Tibial artery (tissue), 4 donors: ENCODE data around the gene ACP2.

Experiments used
- DNase-seq, 2 donors: peaks; one replicate each; pipeline ENCODE4 v3.0.0-alpha.2; 2019
- H3K27ac ChIP-seq, 2 donors: fragments of 200-600 bp; sonication (generic) in 1 of 2; 1 replicate in 1 of 2; 2 replicates in 1 of 2; pipeline ENCODE4 v1.5.1; 2018 to 2019; ENCODE audit warnings: mild to moderate bottlenecking in 1 of 2
- H3K27me3 ChIP-seq, 2 donors: fragments of 200-600 bp; sonication (generic) in 1 of 2; one replicate each; pipeline versions ENCODE4 v1.5.1 to v1.6.0; 2016 to 2019
- H3K36me3 ChIP-seq, 3 donors: fragments of 200-600 bp; sonication (generic) in 2 of 3; one replicate each; pipeline ENCODE4 v1.5.1; 2016 to 2019; ENCODE audit warnings: mild to moderate bottlenecking in 2 of 3
- H3K4me1 ChIP-seq, 4 donors: fragments of 200-600 bp; sonication (generic) in 2 of 4; 1 replicate in 3 of 4; 2 replicates in 1 of 4; pipeline ENCODE4 v1.5.1; 2016 to 2019
- H3K4me3 ChIP-seq, 2 donors: fragments of 200-600 bp; sonication (generic) in 1 of 2; 1 replicate in 1 of 2; 2 replicates in 1 of 2; pipeline ENCODE4 v1.5.1; 2018 to 2019; ENCODE audit warnings: mild to moderate bottlenecking in 2 of 2
- H3K9me3 ChIP-seq, 3 donors: fragments of 200-600 bp; sonication (generic) in 1 of 3; one replicate each; pipeline ENCODE4 v1.5.1; 2016 to 2019
- CTCF ChIP-seq, 2 experiments: fragments of 200-600 bp in 1 of 2; fragments of 450-650 bp in 1 of 2; IDR thresholded peaks; one replicate each; pipeline ENCODE4 v1.5.1; 2017 to 2019; ENCODE audit warnings: antibody characterized with exemption in 2 of 2, mild to moderate bottlenecking in 1 of 2, moderate library complexity in 1 of 2
- intact Hi-C: fragments of 100-400 bp; cut with DNase I; formaldehyde crosslinking; loops from one replicate; pipeline ENCODE4 v1.15.0; 2023; ENCODE audit warnings: low total_unique reads

ACP2 gene, protein sequence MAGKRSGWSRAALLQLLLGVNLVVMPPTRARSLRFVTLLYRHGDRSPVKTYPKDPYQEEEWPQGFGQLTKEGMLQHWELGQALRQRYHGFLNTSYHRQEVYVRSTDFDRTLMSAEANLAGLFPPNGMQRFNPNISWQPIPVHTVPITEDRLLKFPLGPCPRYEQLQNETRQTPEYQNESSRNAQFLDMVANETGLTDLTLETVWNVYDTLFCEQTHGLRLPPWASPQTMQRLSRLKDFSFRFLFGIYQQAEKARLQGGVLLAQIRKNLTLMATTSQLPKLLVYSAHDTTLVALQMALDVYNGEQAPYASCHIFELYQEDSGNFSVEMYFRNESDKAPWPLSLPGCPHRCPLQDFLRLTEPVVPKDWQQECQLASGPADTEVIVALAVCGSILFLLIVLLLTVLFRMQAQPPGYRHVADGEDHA

GRCh38 chr11:47248664-47249377, at the start of gene ACP2:
Gene ACP2 (minus strand): TSS chr11:47248814. CDS start chr11:47248789, 25 bp downstream.
- H3K4me1 ChIP-seq = peaks cover 0 to 35% (median 18%) of the 10 kb centered on the region in 4 donors
- H3K9me3 ChIP-seq = no peaks in the 10 kb centered on the region
- H3K4me3 ChIP-seq = peak within 1 kb of the TSS; percentile 69 to 87
- no peaks in the 10 kb centered on the region for H3K27me3 ChIP-seq
- H3K36me3 ChIP-seq = peaks cover 17 to 23% (median 22%) of the 10 kb centered on the region in 3 donors
- peak; percentile 91 to 93 for DNase-seq
- H3K27ac ChIP-seq = peak within 1 kb of the TSS; percentile 83 to 88
- TF ChIP-seq CTCF (IDR thresholded peaks at IDR 0.05) = peak in 1 of 2 experiments; percentile 26
- intact Hi-C loops = no loop called here

GRCh38 chr11:47296045-47296444, 47.4 kb upstream of the ACP2 start:
- Histone ChIP-seq H3K4me1 (no peaks in the 10 kb centered on the region), H3K27me3 (no peaks in the 10 kb centered on the region), H3K4me3 (no peak overlapping the region), H3K36me3 (peaks cover 94 to 97% (median 95%) of the 10 kb centered on the region in 3 donors), H3K27ac (no peak overlapping the region), H3K9me3 (peaks cover 0 to 20% (median 4%) of the 10 kb centered on the region in 3 donors)
- no peak for TF ChIP-seq CTCF (IDR thresholded peaks at IDR 0.05)
- intact Hi-C loops = no loop called here
- peak in 1 of 2 donors; percentile 16 for DNase-seq

DNA sequence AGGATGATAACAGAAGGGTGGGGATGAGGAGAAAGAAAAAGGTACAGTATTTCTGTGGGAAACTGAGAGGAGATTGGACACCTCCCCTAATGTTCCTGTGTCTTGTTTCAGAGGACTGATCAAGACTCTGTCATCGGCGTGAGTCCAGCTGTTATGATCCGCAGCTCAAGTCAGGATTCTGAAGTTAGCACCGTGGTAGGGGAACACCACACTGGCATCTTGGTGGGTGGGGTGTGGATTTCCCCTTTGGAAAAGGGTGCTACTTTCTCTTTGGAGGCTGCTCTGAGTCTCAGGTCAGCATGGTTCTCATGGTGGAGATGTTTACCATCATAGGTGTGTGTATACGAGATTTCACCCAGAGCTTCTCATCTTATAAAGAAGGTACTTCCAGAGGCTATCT, 46.8 kb upstream of the ACP2 start:
- Histone ChIP-seq H3K27ac (no peak overlapping the region), H3K36me3 (peaks cover 95 to 100% (median 97%) of the 10 kb centered on the region in 3 donors), H3K27me3 (no peaks in the 10 kb centered on the region), H3K4me1 (no peaks in the 10 kb centered on the region), H3K4me3 (no peak overlapping the region), H3K9me3 (peaks cover 0 to 20% (median 4%) of the 10 kb centered on the region in 3 donors)
- intact Hi-C loops = no loop called here
- peak in 1 of 2 donors; percentile 15 for DNase-seq
- TF ChIP-seq CTCF (IDR thresholded peaks at IDR 0.05) = no peak

DNA sequence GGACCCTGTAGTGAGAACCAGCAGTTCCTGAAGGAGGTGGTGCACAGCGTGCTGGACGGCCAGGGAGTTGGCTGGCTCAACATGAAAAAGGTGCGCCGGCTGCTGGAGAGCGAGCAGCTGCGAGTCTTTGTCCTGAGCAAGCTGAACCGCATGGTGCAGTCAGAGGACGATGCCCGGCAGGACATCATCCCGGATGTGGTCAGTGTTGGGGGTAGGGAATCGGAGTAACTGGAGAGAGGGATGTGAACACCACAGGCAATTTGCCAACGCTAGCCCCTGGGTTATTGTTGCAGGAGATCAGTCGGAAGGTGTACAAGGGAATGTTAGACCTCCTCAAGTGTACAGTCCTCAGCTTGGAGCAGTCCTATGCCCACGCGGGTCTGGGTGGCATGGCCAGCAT, 41.2 kb upstream of the ACP2 start:
- Histone ChIP-seq H3K27ac (no peak overlapping the region), H3K27me3 (no peaks in the 10 kb centered on the region), H3K4me3 (no peak overlapping the region), H3K4me1 (no peaks in the 10 kb centered on the region), H3K36me3 (peaks cover 96 to 100% (median 99%) of the 10 kb centered on the region in 3 donors), H3K9me3 (no peaks in the 10 kb centered on the region)
- TF ChIP-seq CTCF (IDR thresholded peaks at IDR 0.05) = no peak
- intact Hi-C loops = no loop called here
- DNase-seq = peak in 1 of 2 donors; percentile 41

GRCh38 chr11:47288066-47288465, 39.5 kb upstream of the ACP2 start:
- Histone ChIP-seq H3K4me3 (no peak overlapping the region), H3K27me3 (no peaks in the 10 kb centered on the region), H3K27ac (no peak overlapping the region), H3K4me1 (no peaks in the 10 kb centered on the region), H3K9me3 (no peaks in the 10 kb centered on the region), H3K36me3 (peaks cover 98 to 100% (median 100%) of the 10 kb centered on the region in 3 donors)
- intact Hi-C loops = no loop called here
- no peak for TF ChIP-seq CTCF (IDR thresholded peaks at IDR 0.05)
- peak in 1 of 2 donors; percentile 11 for DNase-seq
